HepG2 (cell line): ENCODE measurements around the gene CAPN14. TPM values are rescaled to one million over a fixed set of nuclear protein-coding genes. Genes with fewer than 3 reads are reported as not detected.

Source experiments
- ATAC-seq: fragments of 200-7000 bp; cut with Tn5 transposase; 3 replicates; pipeline ENCODE4 v1.9.1; 2020; ENCODE audit warnings: mild to moderate bottlenecking, moderate library complexity
- BruUV-seq: library from RNA; stranded (reverse); fragments of 400-500 nt; replicated peaks from 2 replicates; lab custom pipeline; 2021; lab: Mats Ljungman, UMichigan
- CTCF ChIA-PET: fragments of 300-600 bp; formaldehyde crosslinking; extraction: SDS; loops from one replicate; lab custom pipeline; 2021; ENCODE audit warnings: low total read pairs, inconsistent platforms, low intra/inter-chr PET ratio; lab: Yijun Ruan, JAX
- POLR2A ChIA-PET: fragments of 350-600 bp; sonication (Branson Sonifier 250); formaldehyde crosslinking; loops from one replicate; lab custom pipeline; 2020; ENCODE audit warnings: antibody characterized with exemption, inconsistent platforms; lab: Yijun Ruan, JAX
- DNase-seq: peaks from one replicate; pipeline ENCODE4 v3.0.0-alpha.2; 2015; ENCODE audit warnings: low spot score
- FAIRE-seq: peaks from 3 replicates; lab custom pipeline; 2011; peaks lifted over from hg19 to GRCh38; lab: Jason Lieb, UNC
- H2AFZ ChIP-seq: one replicate; pipeline ENCODE4 v1.6.1; 2011; ENCODE audit warnings: low read length, inconsistent platforms
- H3K27ac ChIP-seq: fragments of 300-600 bp; 3 replicates; pipeline ENCODE4 v1.8.0; 2011; ENCODE audit warnings: mixed run types, mild to moderate bottlenecking, mixed read lengths, low read length, inconsistent platforms; ENCODE audit not compliant: insufficient read depth; ENCODE audit errors: extremely low read length
- H3K27me3 ChIP-seq, 2 experiments: fragments of 200-600 bp in 1 of 2; 2 replicates in 1 of 2; 3 replicates in 1 of 2; pipeline versions ENCODE4 v1.6.0 to v1.8.0; 2011; ENCODE audit warnings: low read length in 2 of 2, mild to moderate bottlenecking in 2 of 2, moderate library complexity in 2 of 2, inconsistent platforms in 1 of 2; ENCODE audit not compliant: insufficient read depth in 2 of 2, control insufficient read depth in 1 of 2
- H3K36me3 ChIP-seq, 2 experiments: fragments of 200-600 bp in 1 of 2; replicated peaks in 1 of 2; 2 replicates in 1 of 2; 3 replicates in 1 of 2; pipeline versions ENCODE4 v1.5.1 to v1.8.0; 2011; ENCODE audit warnings: low read length in 2 of 2, inconsistent platforms in 1 of 2; ENCODE audit not compliant: insufficient read depth in 2 of 2, control insufficient read depth in 1 of 2
- H3K4me1 ChIP-seq: 2 replicates; pipeline ENCODE4 v1.5.1; 2012; ENCODE audit warnings: low read length, inconsistent platforms; ENCODE audit not compliant: insufficient read depth
- H3K4me2 ChIP-seq: 2 replicates; pipeline ENCODE4 v1.6.0; 2011; ENCODE audit warnings: low read depth, low read length, inconsistent platforms
- H3K4me3 ChIP-seq, 3 experiments: fragments of 200-600 bp in 1 of 3; sonication (generic), shearing (Covaris generic) in 1 of 3; replicated peaks in 1 of 3; 2 replicates each; pipeline ENCODE4 v1.5.1; 2011 to 2016; ENCODE audit warnings: low read length in 3 of 3, inconsistent platforms in 2 of 3, low read depth in 2 of 3, mild to moderate bottlenecking in 2 of 3, control low read depth in 1 of 3, mixed read lengths in 1 of 3; ENCODE audit not compliant: insufficient read depth in 1 of 3
- H3K79me2 ChIP-seq: one replicate; pipeline ENCODE4 v1.6.1; 2011; ENCODE audit warnings: low read length, inconsistent platforms; ENCODE audit not compliant: insufficient read depth
- H3K9ac ChIP-seq: 2 replicates; pipeline ENCODE4 v1.6.0; 2011; ENCODE audit warnings: mild to moderate bottlenecking, low read depth, low read length, inconsistent platforms; ENCODE audit not compliant: insufficient read depth
- H3K9me3 ChIP-seq: 2 replicates; pipeline ENCODE4 v1.5.1; 2012; ENCODE audit warnings: mild to moderate bottlenecking, low read length
- H4K20me1 ChIP-seq: 2 replicates; pipeline ENCODE4 v1.6.0; 2011; ENCODE audit warnings: inconsistent platforms, mild to moderate bottlenecking, low read length, moderate library complexity; ENCODE audit not compliant: insufficient read depth
- EED ChIP-seq: sonication (generic); formaldehyde crosslinking; IDR thresholded peaks from 2 replicates; pipeline ENCODE4 v1.5.0; 2020; ENCODE audit warnings: mild to moderate bottlenecking, missing genetic modification reagents
- ELF4 ChIP-seq: sonication (generic); formaldehyde crosslinking; IDR thresholded peaks from 2 replicates; pipeline ENCODE4 v1.5.0; 2020; ENCODE audit warnings: missing genetic modification reagents, mild to moderate bottlenecking, moderate library complexity, borderline replicate concordance
- MYNN ChIP-seq: sonication (generic); formaldehyde crosslinking; IDR thresholded peaks from 2 replicates; pipeline ENCODE4 v1.4.0; 2020; ENCODE audit warnings: mild to moderate bottlenecking, low read depth, missing genetic modification reagents
- NFE2 ChIP-seq: sonication (generic); formaldehyde crosslinking; IDR thresholded peaks from 2 replicates; pipeline ENCODE4 v1.4.0; 2020; ENCODE audit warnings: missing genetic modification reagents
- PTBP1 ChIP-seq: fragments of 200-400 bp; formaldehyde crosslinking; IDR thresholded peaks from 2 replicates; pipeline ENCODE4 v1.6.1; 2018; ENCODE audit warnings: low read length, low read depth; ENCODE audit not compliant: poor library complexity, severe bottlenecking
- ZFP41 ChIP-seq: sonication (generic); formaldehyde crosslinking; IDR thresholded peaks from 2 replicates; pipeline ENCODE4 v1.4.0; 2020; ENCODE audit warnings: mild to moderate bottlenecking, missing genetic modification reagents, borderline replicate concordance
- ZNF33A ChIP-seq: sonication (generic); formaldehyde crosslinking; IDR thresholded peaks from 2 replicates; pipeline ENCODE4 v1.5.1; 2020; ENCODE audit warnings: missing genetic modification reagents, mild to moderate bottlenecking, moderate library complexity, borderline replicate concordance
- ZNF724P ChIP-seq: sonication (generic); formaldehyde crosslinking; IDR thresholded peaks from 2 replicates; pipeline ENCODE4 v1.8.0; 2022; ENCODE audit warnings: missing genetic modification reagents, borderline replicate concordance
- ZNF781 ChIP-seq: sonication (generic); formaldehyde crosslinking; IDR thresholded peaks from 2 replicates; pipeline ENCODE4 v1.5.1; 2020; ENCODE audit warnings: borderline replicate concordance, mild to moderate bottlenecking, missing genetic modification reagents; ENCODE audit errors: not compliant biosample characterization
- ZSCAN30 ChIP-seq: sonication (generic); formaldehyde crosslinking; IDR thresholded peaks from 2 replicates; pipeline ENCODE4 v1.5.0; 2020; ENCODE audit warnings: mild to moderate bottlenecking, missing genetic modification reagents
- WGBS: methylation state at CpG from one replicate; pipeline ENCODE4 v1.1.6; 2017; ENCODE audit warnings: low lambda C conversion rate; 5-methylcytosine and 5-hydroxymethylcytosine counted together
- in situ Hi-C: cut with HindIII; loops from 2 replicates; pipeline ENCODE4 v1.10.0; 2017; ENCODE audit warnings: low pct_unique_long_range_greater_than_20kb; ENCODE audit not compliant: extremely low pct_ligation_motif_present
- intact Hi-C: fragments of 100-400 bp; cut with micrococcal nuclease; formaldehyde crosslinking; loops from one replicate; pipeline ENCODE4 v1.10.0; 2022; ENCODE audit not compliant: unreplicated experiment
- polyA plus RNA-seq, 8 experiments: library from polyadenylated mRNA; depleted of rRNA in 3 of 8; stranded (reverse) in 7 of 8; unstranded in 1 of 8; fragments of >200 nt; fragmentation: Illumina TruSeq in 4 of 8; extraction: Trizol in 4 of 8; gene quantifications; 2 replicates each; pipeline versions ENCODE4 v1.2.1 to v1.2.3, GENCODE V29; 2011 to 2016; ENCODE audit warnings: low read depth in 4 of 8, missing spikeins in 1 of 8, mixed read lengths in 1 of 8; ENCODE audit not compliant: insufficient read depth in 1 of 8
- total RNA-seq, 5 experiments: library from RNA; depleted of rRNA; stranded (reverse); fragments of >200 nt; fragmentation: Illumina TruSeq; extraction: Trizol; gene quantifications; 2 replicates each; pipeline ENCODE4 v1.2.3, GENCODE V29; 2016; ENCODE audit warnings: low read depth in 1 of 5
- TF ChIP-seq, protein P1 (sequence below): sonication (generic); formaldehyde crosslinking; IDR thresholded peaks from 2 replicates; pipeline ENCODE4 v1.4.0; 2020; ENCODE audit warnings: missing genetic modification reagents, borderline replicate concordance
- TF ChIP-seq, protein P2 (sequence below): IDR thresholded peaks from 2 replicates; pipeline ENCODE4 v1.6.1; 2016; ENCODE audit warnings: mild to moderate bottlenecking, missing biosample characterization, missing genetic modification reagents

CAPN14 gene
- total and polyA plus RNA-seq, 2 of the 13 experiments (the other 11 are each of a cell fraction or from before 2014, with no cell fraction given): not detected

DNA sequence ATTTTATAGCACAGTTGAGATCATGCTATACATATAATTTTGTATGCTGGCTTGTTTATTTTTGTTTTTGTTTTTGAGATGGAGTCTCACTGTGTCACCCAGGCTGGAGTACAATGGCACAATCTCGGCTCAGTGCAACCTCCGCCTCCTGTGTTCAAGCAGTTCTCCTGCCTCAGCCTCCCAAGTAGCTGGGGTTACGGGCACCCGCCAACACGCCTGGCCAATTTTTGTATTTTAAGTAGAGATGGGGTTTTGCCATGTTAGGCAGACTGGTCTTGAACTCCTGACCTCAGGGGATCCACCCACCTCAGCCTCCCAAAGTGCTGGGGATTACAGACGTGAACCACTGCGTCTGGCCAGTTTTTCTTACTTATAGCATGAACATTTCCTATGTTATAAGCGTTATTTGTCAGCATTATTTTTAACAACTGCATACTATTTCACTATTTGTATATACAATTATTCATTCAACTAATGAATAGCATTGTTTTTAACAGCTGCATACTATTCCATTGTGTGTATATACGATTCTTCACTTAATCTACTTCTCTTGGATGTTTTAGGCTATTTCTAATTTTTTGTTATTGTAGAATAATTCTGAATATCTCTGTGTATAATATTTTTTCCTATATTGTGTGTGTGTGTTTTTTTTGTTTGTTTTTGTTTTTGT is 20.2 kb upstream of the CAPN14 start:
- ChIA-PET POLR2A (no interaction called here), CTCF (no interaction called here)
- H2AFZ ChIP-seq: no peak overlapping the region
- no peaks in the 10 kb centered on the region for H3K9me3 ChIP-seq
- no peak overlapping the region for H3K9ac ChIP-seq
- H3K4me2 ChIP-seq: no peak overlapping the region
- in situ Hi-C loops: no loop called here
- no peak for ATAC-seq
- H3K4me1 ChIP-seq: no peaks in the 10 kb centered on the region
- no peak overlapping the region for H3K27ac ChIP-seq
- WGBS: 32% methylated on average over 9 of the region's 9 CpGs
- no peak for DNase-seq
- FAIRE-seq: no peak
- no peaks in the 10 kb centered on the region for H3K36me3 ChIP-seq
- no peaks in the 10 kb centered on the region for H3K79me2 ChIP-seq
- intact Hi-C loops: no loop called here
- TF ChIP-seq ZFP41 (CRISPR knock-in tag): no peak
- no peaks in the 10 kb centered on the region for H4K20me1 ChIP-seq
- no TSS peak for BruUV-seq
- peaks cover 0 to 32% of the 10 kb centered on the region in 2 experiments; a peak in 3 of 5 replicates for H3K27me3 ChIP-seq
- no peak overlapping the region for H3K4me3 ChIP-seq

DNA sequence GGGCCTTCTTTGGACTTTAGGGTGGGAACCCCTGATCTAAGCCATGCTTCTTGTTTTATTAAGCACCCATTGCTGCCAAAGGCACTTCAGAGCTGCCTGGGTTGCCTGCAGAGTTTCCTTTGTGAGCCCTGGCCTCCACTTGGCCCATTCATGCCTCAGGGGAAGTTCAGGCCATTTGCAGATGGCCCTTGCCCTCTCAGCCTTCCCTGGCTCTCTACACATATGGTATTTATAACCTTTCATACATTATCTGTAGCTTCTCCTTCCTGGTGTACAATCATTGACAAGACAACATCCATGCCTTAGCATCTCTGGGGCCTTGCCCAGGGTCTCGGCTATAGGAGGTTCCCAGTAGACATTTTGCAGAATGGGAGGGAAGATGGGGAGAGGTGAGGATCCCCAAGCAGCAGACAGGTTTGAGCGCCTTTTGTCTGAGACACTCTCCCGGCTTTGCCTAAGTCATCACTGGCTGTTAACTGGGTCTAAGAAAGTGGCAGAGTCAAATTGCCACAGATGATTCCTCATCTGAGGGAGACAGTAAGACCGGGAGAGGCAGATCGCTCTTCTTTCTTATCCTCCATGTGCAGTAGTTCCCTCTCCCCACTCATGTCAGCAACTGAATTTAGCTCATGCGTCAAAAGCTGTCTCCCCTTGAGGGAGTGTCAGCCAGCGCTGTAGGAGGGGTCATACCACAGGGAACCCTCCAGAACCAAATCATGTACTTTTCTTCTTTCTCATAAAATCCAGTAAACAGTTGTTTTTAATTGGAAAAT is 19.3 kb upstream of the CAPN14 start:
- Histone ChIP-seq H3K4me3 (no peak overlapping the region), H3K79me2 (no peaks in the 10 kb centered on the region), H3K4me1 (no peaks in the 10 kb centered on the region), H3K9ac (no peak overlapping the region), H4K20me1 (no peaks in the 10 kb centered on the region), H3K4me2 (no peak overlapping the region), H3K27ac (no peak overlapping the region), H3K36me3 (no peaks in the 10 kb centered on the region), H3K9me3 (no peaks in the 10 kb centered on the region), H2AFZ (no peak overlapping the region), H3K27me3 (peaks cover 0 to 40% of the 10 kb centered on the region in 2 experiments; a peak in 3 of 5 replicates)
- WGBS: 26% methylated on average over 7 of the region's 7 CpGs
- CTCF ChIA-PET: no interaction called here
- POLR2A ChIA-PET: no interaction called here
- intact Hi-C loops (no loop called here), in situ Hi-C loops (no loop called here)
- no TSS peak for BruUV-seq
- no peak for ATAC-seq
- no peak for DNase-seq
- no peak for FAIRE-seq
- TF ChIP-seq MYNN (CRISPR knock-in tag): no peak
- TF ChIP-seq PTBP1: no peak
- TF ChIP-seq ZSCAN30 (CRISPR knock-in tag): no peak
- no peak for TF ChIP-seq ELF4 (CRISPR knock-in tag)
- TF ChIP-seq NFE2 (CRISPR knock-in tag): no peak
- TF ChIP-seq ZNF33A (CRISPR knock-in tag): no peak
- no peak for TF ChIP-seq EED (CRISPR knock-in tag)
- TF ChIP-seq ZNF781: no peak
- TF ChIP-seq ZNF724P (CRISPR knock-in tag): no peak
- TF ChIP-seq, protein P1, sequence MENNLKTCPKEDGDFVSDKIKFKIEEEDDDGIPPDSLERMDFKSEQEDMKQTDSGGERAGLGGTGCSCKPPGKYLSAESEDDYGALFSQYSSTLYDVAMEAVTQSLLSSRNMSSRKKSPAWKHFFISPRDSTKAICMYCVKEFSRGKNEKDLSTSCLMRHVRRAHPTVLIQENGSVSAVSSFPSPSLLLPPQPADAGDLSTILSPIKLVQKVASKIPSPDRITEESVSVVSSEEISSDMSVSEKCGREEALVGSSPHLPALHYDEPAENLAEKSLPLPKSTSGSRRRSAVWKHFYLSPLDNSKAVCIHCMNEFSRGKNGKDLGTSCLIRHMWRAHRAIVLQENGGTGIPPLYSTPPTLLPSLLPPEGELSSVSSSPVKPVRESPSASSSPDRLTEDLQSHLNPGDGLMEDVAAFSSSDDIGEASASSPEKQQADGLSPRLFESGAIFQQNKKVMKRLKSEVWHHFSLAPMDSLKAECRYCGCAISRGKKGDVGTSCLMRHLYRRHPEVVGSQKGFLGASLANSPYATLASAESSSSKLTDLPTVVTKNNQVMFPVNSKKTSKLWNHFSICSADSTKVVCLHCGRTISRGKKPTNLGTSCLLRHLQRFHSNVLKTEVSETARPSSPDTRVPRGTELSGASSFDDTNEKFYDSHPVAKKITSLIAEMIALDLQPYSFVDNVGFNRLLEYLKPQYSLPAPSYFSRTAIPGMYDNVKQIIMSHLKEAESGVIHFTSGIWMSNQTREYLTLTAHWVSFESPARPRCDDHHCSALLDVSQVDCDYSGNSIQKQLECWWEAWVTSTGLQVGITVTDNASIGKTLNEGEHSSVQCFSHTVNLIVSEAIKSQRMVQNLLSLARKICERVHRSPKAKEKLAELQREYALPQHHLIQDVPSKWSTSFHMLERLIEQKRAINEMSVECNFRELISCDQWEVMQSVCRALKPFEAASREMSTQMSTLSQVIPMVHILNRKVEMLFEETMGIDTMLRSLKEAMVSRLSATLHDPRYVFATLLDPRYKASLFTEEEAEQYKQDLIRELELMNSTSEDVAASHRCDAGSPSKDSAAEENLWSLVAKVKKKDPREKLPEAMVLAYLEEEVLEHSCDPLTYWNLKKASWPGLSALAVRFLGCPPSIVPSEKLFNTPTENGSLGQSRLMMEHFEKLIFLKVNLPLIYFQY: no peak
- TF ChIP-seq, protein P2, sequence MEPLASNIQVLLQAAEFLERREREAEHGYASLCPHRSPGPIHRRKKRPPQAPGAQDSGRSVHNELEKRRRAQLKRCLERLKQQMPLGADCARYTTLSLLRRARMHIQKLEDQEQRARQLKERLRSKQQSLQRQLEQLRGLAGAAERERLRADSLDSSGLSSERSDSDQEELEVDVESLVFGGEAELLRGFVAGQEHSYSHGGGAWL (CRISPR knock-in tag): no peak
